RWPE2 (cell line): ENCODE measurements around the gene CAPS.
A peak's percentile ranks its signal among the peaks of the same experiment; 100 is the strongest.

Source experiments
- ATAC-seq: fragments of 200-7000 bp; cut with Tn5 transposase; 3 replicates; pipeline ENCODE4 v1.9.1; 2021; ENCODE audit warnings: low read depth
- DNase-seq: peaks from one replicate; pipeline ENCODE4 v3.0.0-alpha.2; 2020; ENCODE audit warnings: low spot score
- H3K27ac ChIP-seq: fragments of 450-650 bp; 2 replicates; pipeline ENCODE4 v1.5.1; 2017; ENCODE audit warnings: mild to moderate bottlenecking; ENCODE audit not compliant: poor library complexity, severe bottlenecking
- H3K27me3 ChIP-seq: fragments of 250-450 bp; sonication (Bioruptor Pico); 2 replicates; pipeline ENCODE4 v1.5.1; 2021; ENCODE audit warnings: mild to moderate bottlenecking, moderate library complexity; ENCODE audit not compliant: insufficient read depth, poor library complexity, severe bottlenecking
- H3K36me3 ChIP-seq: fragments of 250-450 bp; sonication (Bioruptor Pico); 2 replicates; pipeline ENCODE4 v1.5.1; 2020; ENCODE audit warnings: low read depth, mild to moderate bottlenecking, moderate library complexity
- H3K4me1 ChIP-seq: fragments of 250-450 bp; sonication (Bioruptor Pico); 2 replicates; pipeline ENCODE4 v1.5.1; 2021; ENCODE audit warnings: mild to moderate bottlenecking, moderate library complexity; ENCODE audit not compliant: insufficient read depth, poor library complexity, severe bottlenecking
- H3K4me3 ChIP-seq: fragments of 250-450 bp; sonication (Bioruptor Pico); 2 replicates; pipeline ENCODE4 v1.5.1; 2021; ENCODE audit warnings: mild to moderate bottlenecking, moderate library complexity; ENCODE audit not compliant: severe bottlenecking
- H3K9me3 ChIP-seq: fragments of 250-450 bp; sonication (Bioruptor Pico); 2 replicates; pipeline ENCODE4 v1.5.1; 2021; ENCODE audit warnings: mild to moderate bottlenecking, moderate library complexity; ENCODE audit not compliant: severe bottlenecking
- TF ChIP-seq, protein P1 (sequence below): fragments of 450-650 bp; IDR thresholded peaks from one replicate; pipeline ENCODE4 v1.5.1; 2017; ENCODE audit warnings: mild to moderate bottlenecking, moderate library complexity; ENCODE audit not compliant: poor library complexity, severe bottlenecking

The CAPS gene

DNA sequence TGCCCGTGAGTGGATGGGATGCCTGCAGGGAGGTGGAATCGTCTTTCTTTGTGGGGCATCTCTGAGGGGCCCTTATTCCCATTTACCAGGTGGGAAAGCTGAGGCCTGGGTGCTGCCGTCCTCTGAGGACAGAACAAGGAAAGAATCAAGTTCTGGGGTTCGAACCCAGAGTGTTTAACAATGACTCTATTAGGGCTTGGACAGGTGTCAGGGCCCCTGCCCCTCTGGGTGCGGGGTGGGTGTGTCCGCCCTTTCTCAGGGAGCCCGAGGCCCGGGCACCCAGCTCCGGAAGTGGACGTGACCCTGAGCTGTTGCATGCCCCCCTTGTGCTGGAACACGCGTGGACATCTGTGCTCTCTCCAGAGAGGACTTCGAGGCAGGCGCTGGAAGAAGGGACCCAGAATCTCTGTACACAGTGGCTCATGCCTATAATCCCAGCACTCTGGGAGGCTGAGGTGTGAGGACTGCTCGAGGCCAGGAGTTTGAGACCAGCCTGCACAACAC lies 21.2 kb upstream of the CAPS start:
- Histone ChIP-seq H3K9me3 (peaks cover 2% of the 10 kb centered on the region), H3K27ac (no peak overlapping the region), H3K27me3 (no peaks in the 10 kb centered on the region), H3K4me3 (no peak overlapping the region), H3K36me3 (peaks cover 5% of the 10 kb centered on the region; the same call in 1 of the 2 replicates), H3K4me1 (no peaks in the 10 kb centered on the region)
- ATAC-seq (no peak), DNase-seq (no peak)
- TF ChIP-seq, protein P1, sequence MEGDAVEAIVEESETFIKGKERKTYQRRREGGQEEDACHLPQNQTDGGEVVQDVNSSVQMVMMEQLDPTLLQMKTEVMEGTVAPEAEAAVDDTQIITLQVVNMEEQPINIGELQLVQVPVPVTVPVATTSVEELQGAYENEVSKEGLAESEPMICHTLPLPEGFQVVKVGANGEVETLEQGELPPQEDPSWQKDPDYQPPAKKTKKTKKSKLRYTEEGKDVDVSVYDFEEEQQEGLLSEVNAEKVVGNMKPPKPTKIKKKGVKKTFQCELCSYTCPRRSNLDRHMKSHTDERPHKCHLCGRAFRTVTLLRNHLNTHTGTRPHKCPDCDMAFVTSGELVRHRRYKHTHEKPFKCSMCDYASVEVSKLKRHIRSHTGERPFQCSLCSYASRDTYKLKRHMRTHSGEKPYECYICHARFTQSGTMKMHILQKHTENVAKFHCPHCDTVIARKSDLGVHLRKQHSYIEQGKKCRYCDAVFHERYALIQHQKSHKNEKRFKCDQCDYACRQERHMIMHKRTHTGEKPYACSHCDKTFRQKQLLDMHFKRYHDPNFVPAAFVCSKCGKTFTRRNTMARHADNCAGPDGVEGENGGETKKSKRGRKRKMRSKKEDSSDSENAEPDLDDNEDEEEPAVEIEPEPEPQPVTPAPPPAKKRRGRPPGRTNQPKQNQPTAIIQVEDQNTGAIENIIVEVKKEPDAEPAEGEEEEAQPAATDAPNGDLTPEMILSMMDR, result peak; percentile 21

DNA sequence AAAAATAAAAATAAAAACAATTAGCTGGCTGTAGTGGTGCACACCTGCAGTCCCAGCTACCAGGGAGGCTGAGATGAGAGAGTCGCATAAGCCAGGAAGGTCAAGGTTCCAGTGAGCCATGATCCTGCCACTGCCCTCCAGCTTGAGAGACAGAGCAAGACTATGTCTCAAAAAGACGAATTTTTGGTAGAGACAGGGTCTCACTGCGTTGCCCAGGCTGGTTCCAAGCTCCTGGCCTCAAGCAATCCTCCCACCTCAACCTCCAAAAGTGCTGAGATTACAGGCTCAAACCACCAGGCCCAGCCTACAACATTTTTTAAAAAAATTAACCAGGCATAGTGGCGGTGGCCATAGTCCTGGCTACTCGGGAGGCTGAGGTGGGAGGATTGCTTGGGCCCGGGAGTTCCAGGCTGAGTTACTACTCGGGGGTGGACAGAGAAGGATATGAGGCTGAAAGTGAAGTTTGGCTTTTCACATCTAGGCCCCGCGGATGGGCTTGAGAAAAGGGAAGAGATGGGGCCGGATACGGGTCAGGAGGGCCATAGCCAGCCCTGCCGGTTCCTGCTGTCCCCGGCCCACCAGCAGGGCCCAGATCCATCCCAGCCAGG lies 20.7 kb upstream of the CAPS start:
- TF ChIP-seq, protein P1, result no peak
- peaks cover 5% of the 10 kb centered on the region; the same call in 1 of the 2 replicates for H3K36me3 ChIP-seq
- no peaks in the 10 kb centered on the region for H3K27me3 ChIP-seq
- no peak overlapping the region for H3K27ac ChIP-seq
- peaks cover 2% of the 10 kb centered on the region for H3K9me3 ChIP-seq
- no peak overlapping the region for H3K4me3 ChIP-seq
- DNase-seq (no peak), ATAC-seq (peak; percentile 7; the same call in 1 of the 3 replicates)
- no peaks in the 10 kb centered on the region for H3K4me1 ChIP-seq

DNA sequence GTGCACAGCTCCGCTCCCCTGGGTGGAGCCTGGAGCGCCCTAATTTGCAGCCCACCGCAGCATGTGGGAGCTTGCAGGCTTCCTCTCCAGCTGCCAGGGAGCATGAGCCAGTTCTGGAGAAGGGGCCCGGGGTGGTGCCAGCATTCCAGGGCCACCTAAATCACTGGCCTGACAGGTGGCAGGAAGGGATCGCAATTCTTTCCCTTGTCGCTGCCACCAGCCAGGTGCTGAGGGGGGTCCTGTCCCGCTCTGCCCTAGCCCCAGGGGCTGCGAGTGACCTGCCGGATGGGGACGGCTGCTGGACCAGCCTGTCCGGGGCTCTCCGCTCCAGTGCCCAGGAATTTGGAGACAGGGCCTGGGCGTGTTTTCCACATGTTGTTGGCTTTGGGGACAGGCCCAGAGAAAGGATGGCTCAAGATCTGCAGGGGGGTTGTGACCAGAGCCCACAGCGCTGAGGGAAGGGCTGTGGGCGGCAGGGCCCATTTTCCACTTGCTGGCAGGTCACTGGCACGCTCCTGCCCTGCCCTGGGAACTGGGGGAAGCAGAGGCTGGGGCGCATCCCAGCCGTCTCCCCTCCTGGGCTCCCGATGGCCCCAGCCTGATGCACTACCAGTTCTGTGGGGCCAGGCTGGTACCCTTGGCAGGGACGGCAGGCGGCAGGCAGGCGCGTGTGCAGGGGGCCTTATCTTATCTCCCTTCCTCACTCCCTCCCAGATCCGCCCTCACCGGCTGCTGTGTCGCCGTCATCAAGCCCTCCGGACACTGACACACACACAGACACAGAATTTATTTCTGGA lies 19.9 kb upstream of the CAPS start:
- H3K36me3 ChIP-seq, result peaks cover 5% of the 10 kb centered on the region; the same call in 1 of the 2 replicates
- H3K9me3 ChIP-seq, result peaks cover 2% of the 10 kb centered on the region
- peak; percentile 5; the same call in 1 of the 3 replicates for ATAC-seq
- H3K27ac ChIP-seq, result no peak overlapping the region
- DNase-seq, result no peak
- no peak overlapping the region for H3K4me3 ChIP-seq
- no peaks in the 10 kb centered on the region for H3K27me3 ChIP-seq
- TF ChIP-seq, protein P1, result no peak
- H3K4me1 ChIP-seq, result no peaks in the 10 kb centered on the region

DNA sequence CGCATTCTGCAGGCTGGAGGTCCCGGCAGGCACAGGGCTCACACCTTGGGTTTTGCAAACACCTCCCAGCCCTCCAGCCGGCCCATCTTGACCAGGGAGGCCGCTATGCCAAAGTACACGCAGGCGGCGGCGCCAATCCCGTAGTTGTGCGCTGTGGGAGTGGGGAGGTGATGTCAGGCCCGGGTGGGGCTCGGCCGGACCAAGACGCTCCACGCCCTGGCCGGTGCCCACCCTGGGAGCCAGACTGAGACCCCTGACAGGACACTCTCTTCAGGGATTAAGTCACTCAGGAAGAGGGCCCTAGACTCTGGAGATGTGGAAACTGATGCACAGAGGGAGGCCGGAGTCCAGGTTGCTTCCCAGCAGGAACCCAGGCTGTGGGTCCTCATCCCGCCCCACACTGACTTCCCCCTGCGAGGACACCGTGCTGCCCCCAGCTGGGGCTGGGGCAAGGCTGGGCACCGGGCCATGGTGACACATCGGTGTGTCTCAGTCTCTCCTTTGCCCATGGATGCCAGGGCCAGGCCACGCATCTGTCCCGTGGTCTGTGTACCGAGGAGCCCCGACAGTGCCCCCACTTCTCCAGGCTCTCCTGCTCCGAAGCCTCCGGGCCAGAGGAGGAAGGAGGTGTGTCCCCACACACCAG lies 19.2 kb upstream of the CAPS start:
- no peak for DNase-seq
- Histone ChIP-seq H3K27ac (no peak overlapping the region), H3K4me3 (no peak overlapping the region), H3K36me3 (peaks cover 5% of the 10 kb centered on the region; the same call in 1 of the 2 replicates), H3K9me3 (peaks cover 2% of the 10 kb centered on the region), H3K27me3 (no peaks in the 10 kb centered on the region), H3K4me1 (no peaks in the 10 kb centered on the region)
- ATAC-seq, result no peak
- TF ChIP-seq, protein P1, result no peak
